Testis (tissue), 2 donors: ENCODE results near the gene TINAG.

ENCODE experiments used
- CTCF ChIP-seq, 3 experiments: fragments of 450-650 bp in 2 of 3; fragments of 200-600 bp in 1 of 3; sonication (generic) in 1 of 3; IDR thresholded peaks; one replicate each; pipeline ENCODE4 v1.5.1; 2016 to 2019; ENCODE audit warnings: antibody characterized with exemption in 3 of 3, mild to moderate bottlenecking in 2 of 3, moderate library complexity in 1 of 3
- POLR2A ChIP-seq: fragments of 450-650 bp; IDR thresholded peaks from one replicate; pipeline ENCODE4 v1.6.1; 2017; ENCODE audit warnings: antibody characterized with exemption, mild to moderate bottlenecking, moderate library complexity

DNA sequence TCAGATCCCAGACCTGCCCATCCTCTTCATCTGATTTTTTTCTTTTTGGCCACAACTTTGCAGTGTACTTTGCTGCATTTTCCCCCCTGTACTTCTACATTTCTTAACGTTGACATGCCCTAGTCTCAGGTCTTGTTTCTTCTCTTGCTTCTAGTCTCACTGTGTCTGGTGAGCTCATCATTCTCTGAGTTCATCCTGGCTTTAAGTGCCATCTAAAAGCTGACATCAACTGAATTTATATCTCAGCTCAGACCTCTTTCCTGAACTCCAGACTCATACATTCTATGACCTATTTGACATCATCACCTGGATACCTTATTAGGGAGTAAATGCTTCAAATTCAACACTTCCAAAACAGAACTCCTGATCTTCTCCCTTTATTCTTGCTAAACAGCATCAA is 48.9 kb downstream of the TINAG start:
- no peak for TF ChIP-seq CTCF (IDR thresholded peaks at IDR 0.05)
- no peak for TF ChIP-seq POLR2A
